HepG2 (cell line): ENCODE results near the gene ECHDC1. TPM values are rescaled to one million over a fixed set of nuclear protein-coding genes. Genes with fewer than 3 reads are reported as not detected.

Source experiments
- CBX5 ChIP-seq: sonication (generic); formaldehyde crosslinking; IDR thresholded peaks from 2 replicates; pipeline ENCODE4 v1.4.0; 2020; ENCODE audit warnings: missing genetic modification reagents, borderline replicate concordance
- CHD2 ChIP-seq: IDR thresholded peaks from 2 replicates; pipeline ENCODE4 v1.6.1; 2011; ENCODE audit warnings: low read depth, low read length, improper control_type of control experiment
- ELK4 ChIP-seq: sonication (generic); formaldehyde crosslinking; IDR thresholded peaks from 2 replicates; pipeline ENCODE4 v1.9.0; 2021; ENCODE audit warnings: missing genetic modification reagents, borderline replicate concordance
- FOXK1 ChIP-seq: sonication (generic); formaldehyde crosslinking; IDR thresholded peaks from 2 replicates; pipeline ENCODE4 v1.4.0; 2020; ENCODE audit warnings: low read depth, missing genetic modification reagents, borderline replicate concordance
- GPBP1L1 ChIP-seq: sonication (generic); formaldehyde crosslinking; IDR thresholded peaks from 2 replicates; pipeline ENCODE4 v1.5.0; 2020; ENCODE audit warnings: mild to moderate bottlenecking, missing genetic modification reagents
- MAFG ChIP-seq: sonication (generic); formaldehyde crosslinking; IDR thresholded peaks from 2 replicates; pipeline ENCODE4 v1.5.1; 2020; ENCODE audit warnings: mild to moderate bottlenecking, missing genetic modification reagents
- MLX ChIP-seq: IDR thresholded peaks from 2 replicates; pipeline ENCODE4 v1.6.1; 2016
- MXD1 ChIP-seq: sonication (generic); formaldehyde crosslinking; IDR thresholded peaks from 2 replicates; pipeline ENCODE4 v1.4.0; 2020; ENCODE audit warnings: mild to moderate bottlenecking, missing genetic modification reagents
- SMC3 ChIP-seq: IDR thresholded peaks from 2 replicates; pipeline ENCODE4 v1.6.1; 2011; ENCODE audit warnings: low read length, improper control_type of control experiment
- STAT6 ChIP-seq: sonication (generic); formaldehyde crosslinking; IDR thresholded peaks from 2 replicates; pipeline ENCODE4 v1.4.0; 2020; ENCODE audit warnings: missing genetic modification reagents, mild to moderate bottlenecking, borderline replicate concordance
- TBP ChIP-seq: sonication (generic); formaldehyde crosslinking; IDR thresholded peaks from 2 replicates; pipeline ENCODE4 v1.5.0; 2020; ENCODE audit warnings: missing genetic modification reagents
- TIGD3 ChIP-seq: sonication (generic); formaldehyde crosslinking; IDR thresholded peaks from 2 replicates; pipeline ENCODE4 v1.5.1; 2020; ENCODE audit warnings: mild to moderate bottlenecking, missing genetic modification reagents, borderline replicate concordance
- USF2 ChIP-seq, 2 experiments: sonication (generic) in 1 of 2; formaldehyde crosslinking in 1 of 2; IDR thresholded peaks; 2 replicates each; pipeline versions ENCODE4 v1.5.1 to v1.6.1; 2011 to 2020; ENCODE audit warnings: borderline replicate concordance in 1 of 2, low read depth in 1 of 2, low read length in 1 of 2, mild to moderate bottlenecking in 1 of 2, missing genetic modification reagents in 1 of 2, moderate library complexity in 1 of 2
- ZNF569 ChIP-seq: sonication (generic); formaldehyde crosslinking; IDR thresholded peaks from 2 replicates; pipeline ENCODE4 v1.5.0; 2020; ENCODE audit warnings: mild to moderate bottlenecking, missing genetic modification reagents, moderate library complexity, borderline replicate concordance
- ZNF784 ChIP-seq: sonication (generic); formaldehyde crosslinking; IDR thresholded peaks from 2 replicates; pipeline ENCODE4 v1.5.1; 2020; ENCODE audit warnings: missing genetic modification reagents, mild to moderate bottlenecking, borderline replicate concordance
- ZNF792 ChIP-seq: IDR thresholded peaks from 2 replicates; pipeline ENCODE4 v1.6.1; 2016
- polyA plus RNA-seq, 8 experiments: library from polyadenylated mRNA; depleted of rRNA in 3 of 8; stranded (reverse) in 7 of 8; unstranded in 1 of 8; fragments of >200 nt; fragmentation: Illumina TruSeq in 4 of 8; extraction: Trizol in 4 of 8; gene quantifications; 2 replicates each; pipeline versions ENCODE4 v1.2.1 to v1.2.3, GENCODE V29; 2011 to 2016; ENCODE audit warnings: low read depth in 4 of 8, missing spikeins in 1 of 8, mixed read lengths in 1 of 8; ENCODE audit not compliant: insufficient read depth in 1 of 8
- total RNA-seq, 5 experiments: library from RNA; depleted of rRNA; stranded (reverse); fragments of >200 nt; fragmentation: Illumina TruSeq; extraction: Trizol; gene quantifications; 2 replicates each; pipeline ENCODE4 v1.2.3, GENCODE V29; 2016; ENCODE audit warnings: low read depth in 1 of 5

ECHDC1 gene
- total and polyA plus RNA-seq, 2 of the 13 experiments (the other 11 are each of a cell fraction or from before 2014, with no cell fraction given), result 32.8 to 98.1 TPM

- TF ChIP-seq GPBP1L1 (no peak), ELK4 (0 out of 2 replicates have a peak, but pooled peaks have one; percentile 78), CBX5 (CRISPR knock-in tag) (no peak; the same call in 1 of the 2 replicates), FOXK1 (CRISPR knock-in tag) (peak; percentile 58; the same call in 1 of the 2 replicates), STAT6 (no peak), USF2 (IDR thresholded peaks at IDR 0.05; ENCODE audit: low read depth, low read length) (no peak), USF2 (CRISPR knock-in tag; IDR thresholded peaks at IDR 0.05; ENCODE audit: borderline replicate concordance) (peak; percentile 76), SMC3 (no peak), ZNF792 (0 out of 2 replicates have a peak, but pooled peaks have one; percentile 10), ZNF569 (CRISPR knock-in tag) (peak; percentile 30; the same call in 1 of the 2 replicates), TIGD3 (CRISPR knock-in tag) (no peak), ZNF784 (CRISPR knock-in tag) (peak; percentile 97), MXD1 (CRISPR knock-in tag) (0 out of 2 replicates have a peak, but pooled peaks have one; percentile 58), TBP (CRISPR knock-in tag) (no peak), MLX (peak; percentile 29; the same call in 1 of the 2 replicates), CHD2 (no peak), MAFG (CRISPR knock-in tag) (no peak)
Observed at GRCh38 chr6:127266892-127267645, 76.3 kb downstream of the ECHDC1 start (continued).
